Measurements from ENCODE around the gene AKT1. TPM values are rescaled to one million over a fixed set of nuclear protein-coding genes. Genes with fewer than 3 reads are reported as not detected.
A peak's percentile ranks its signal among the peaks of the same experiment; 100 is the strongest.

Gene AKT1
- total and polyA plus RNA-seq, 4 donors, result 30.6 to 192 (median 58.7) TPM

DNA sequence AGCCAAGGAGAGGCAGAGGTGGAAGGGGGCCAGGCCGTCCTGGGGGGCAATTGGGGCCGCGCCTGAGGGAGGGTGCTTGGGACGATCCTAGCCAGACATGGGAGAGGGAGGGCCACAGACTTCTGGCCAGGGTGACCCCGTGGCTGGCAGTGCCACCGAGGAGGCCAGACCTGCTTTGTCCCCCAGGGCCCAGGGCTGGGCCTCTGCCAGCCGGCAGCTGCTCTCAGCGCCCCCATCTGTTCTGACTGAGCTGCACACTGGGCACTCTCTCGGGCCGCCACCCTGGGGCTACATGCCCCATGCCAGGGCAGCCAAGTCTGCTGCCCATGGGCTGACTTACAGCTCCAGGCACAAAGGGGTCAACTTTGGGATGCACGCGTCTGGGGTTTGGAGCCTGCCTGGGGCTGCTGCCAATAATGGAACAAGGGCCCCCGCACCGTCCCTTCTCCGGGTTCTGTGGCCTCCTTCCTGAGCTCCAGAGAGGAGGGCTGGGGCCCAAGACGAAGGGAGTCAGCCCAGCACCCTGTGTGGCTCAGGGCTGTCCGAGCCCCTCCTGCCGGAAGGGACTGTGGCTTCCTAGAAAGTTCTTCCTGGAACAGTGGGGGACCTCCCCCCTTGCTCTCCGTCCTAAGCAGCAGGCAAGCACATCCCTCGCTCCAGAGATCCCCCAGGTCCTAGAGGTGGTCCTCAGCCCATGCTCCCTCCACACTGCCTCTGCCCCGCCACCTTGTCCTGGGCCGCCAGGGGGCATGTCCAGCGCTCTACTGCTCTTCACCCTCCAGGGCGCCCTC lies 70.4 kb downstream of the AKT1 start:
- peak overlapping the region; percentile 93 to 97 for H3K27ac ChIP-seq (ENCODE audit: low read depth in 1 of 2, low read length in 2 of 2)
- H3K36me3 ChIP-seq (ENCODE audit: control insufficient read depth in 4 of 4, insufficient read depth in 3 of 4, low read depth in 1 of 4, low read length in 3 of 4), result peaks cover 0 to 1% (median 0%) of the 10 kb centered on the region in 4 donors
- TF ChIP-seq RXRA (IDR thresholded peaks at IDR 0.05) (peak in 1 of 2 donors; percentile 10), ZBTB33 (IDR thresholded peaks at IDR 0.05) (no peak), HNF4A (conservative IDR thresholded peaks at IDR 0.05) (peak; percentile 4 to 25), SP1 (IDR thresholded peaks at IDR 0.05) (no peak), JUND (IDR thresholded peaks at IDR 0.05) (no peak), RAD21 (IDR thresholded peaks at IDR 0.05) (peak; percentile 32 to 52), GABPA (IDR thresholded peaks at IDR 0.05 in 1 of 2, conservative IDR thresholded peaks at IDR 0.05 in 1 of 2) (no peak), CTCF (IDR thresholded peaks at IDR 0.05; ENCODE audit: low read depth, low read length, missing input control) (peak; percentile 30)
- TF ChIP-seq, protein P1, sequence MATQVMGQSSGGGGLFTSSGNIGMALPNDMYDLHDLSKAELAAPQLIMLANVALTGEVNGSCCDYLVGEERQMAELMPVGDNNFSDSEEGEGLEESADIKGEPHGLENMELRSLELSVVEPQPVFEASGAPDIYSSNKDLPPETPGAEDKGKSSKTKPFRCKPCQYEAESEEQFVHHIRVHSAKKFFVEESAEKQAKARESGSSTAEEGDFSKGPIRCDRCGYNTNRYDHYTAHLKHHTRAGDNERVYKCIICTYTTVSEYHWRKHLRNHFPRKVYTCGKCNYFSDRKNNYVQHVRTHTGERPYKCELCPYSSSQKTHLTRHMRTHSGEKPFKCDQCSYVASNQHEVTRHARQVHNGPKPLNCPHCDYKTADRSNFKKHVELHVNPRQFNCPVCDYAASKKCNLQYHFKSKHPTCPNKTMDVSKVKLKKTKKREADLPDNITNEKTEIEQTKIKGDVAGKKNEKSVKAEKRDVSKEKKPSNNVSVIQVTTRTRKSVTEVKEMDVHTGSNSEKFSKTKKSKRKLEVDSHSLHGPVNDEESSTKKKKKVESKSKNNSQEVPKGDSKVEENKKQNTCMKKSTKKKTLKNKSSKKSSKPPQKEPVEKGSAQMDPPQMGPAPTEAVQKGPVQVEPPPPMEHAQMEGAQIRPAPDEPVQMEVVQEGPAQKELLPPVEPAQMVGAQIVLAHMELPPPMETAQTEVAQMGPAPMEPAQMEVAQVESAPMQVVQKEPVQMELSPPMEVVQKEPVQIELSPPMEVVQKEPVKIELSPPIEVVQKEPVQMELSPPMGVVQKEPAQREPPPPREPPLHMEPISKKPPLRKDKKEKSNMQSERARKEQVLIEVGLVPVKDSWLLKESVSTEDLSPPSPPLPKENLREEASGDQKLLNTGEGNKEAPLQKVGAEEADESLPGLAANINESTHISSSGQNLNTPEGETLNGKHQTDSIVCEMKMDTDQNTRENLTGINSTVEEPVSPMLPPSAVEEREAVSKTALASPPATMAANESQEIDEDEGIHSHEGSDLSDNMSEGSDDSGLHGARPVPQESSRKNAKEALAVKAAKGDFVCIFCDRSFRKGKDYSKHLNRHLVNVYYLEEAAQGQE (IDR thresholded peaks at IDR 0.05), result peak; percentile 12
- peak overlapping the region in 1 of 2 donors; percentile 52 for H3K9ac ChIP-seq (ENCODE audit: low read depth in 1 of 2, low read length in 2 of 2)
- H3K27me3 ChIP-seq (ENCODE audit: control insufficient read depth in 4 of 4, insufficient read depth in 4 of 4, low read length in 3 of 4), result no peaks in the 10 kb centered on the region
- DNase-seq (ENCODE audit: low spot score), result no peak
- peak overlapping the region; percentile 50 to 76 (median 55) for H3K4me3 ChIP-seq (ENCODE audit: low read depth in 1 of 3, low read length in 3 of 3)
- no peaks in the 10 kb centered on the region for H3K9me3 ChIP-seq (ENCODE audit: control insufficient read depth in 4 of 4, low read length in 3 of 4)
- H3K4me1 ChIP-seq (ENCODE audit: control insufficient read depth in 4 of 4, insufficient read depth in 4 of 4, low read length in 3 of 4), result peaks cover 18 to 52% (median 34%) of the 10 kb centered on the region in 4 donors
- WGBS, result 39% methylated on average over 24 of the region's 24 CpGs

GRCh38 chr14:104724407-104724980 lies 71.1 kb downstream of the AKT1 start:
- Histone ChIP-seq H3K9ac (ENCODE audit: low read depth in 1 of 2, low read length in 2 of 2) (peak overlapping the region; percentile 52 to 76), H3K9me3 (ENCODE audit: control insufficient read depth in 4 of 4, low read length in 3 of 4) (no peaks in the 10 kb centered on the region), H3K27ac (ENCODE audit: low read depth in 1 of 2, low read length in 2 of 2) (peak overlapping the region; percentile 93 to 97), H3K27me3 (ENCODE audit: control insufficient read depth in 4 of 4, insufficient read depth in 4 of 4, low read length in 3 of 4) (no peaks in the 10 kb centered on the region), H3K4me3 (ENCODE audit: low read depth in 1 of 3, low read length in 3 of 3) (peak overlapping the region; percentile 50 to 76 (median 55)), H3K36me3 (ENCODE audit: control insufficient read depth in 4 of 4, insufficient read depth in 3 of 4, low read depth in 1 of 4, low read length in 3 of 4) (peaks cover 0 to 4% (median 2%) of the 10 kb centered on the region in 4 donors), H3K4me1 (ENCODE audit: control insufficient read depth in 4 of 4, insufficient read depth in 4 of 4, low read length in 3 of 4) (peaks cover 18 to 52% (median 34%) of the 10 kb centered on the region in 4 donors)
- DNase-seq (ENCODE audit: low spot score), result no peak
- WGBS, result 5% methylated on average over 27 of the region's 27 CpGs
- TF ChIP-seq HNF4A (conservative IDR thresholded peaks at IDR 0.05) (no peak), MAX (IDR thresholded peaks at IDR 0.05) (no peak), FOXA2 (IDR thresholded peaks at IDR 0.05) (no peak), CTCF (IDR thresholded peaks at IDR 0.05; ENCODE audit: low read depth, low read length, missing input control) (no peak), NR2F2 (IDR thresholded peaks at IDR 0.05) (no peak), RXRA (IDR thresholded peaks at IDR 0.05) (peak in 1 of 2 donors; percentile 26), EGR1 (IDR thresholded peaks at IDR 0.05; ENCODE audit: low read depth in 2 of 2) (peak; percentile 64 to 79)

All from liver (tissue), 9 donors.